ENCODE data around the gene GYPE.

DNA sequence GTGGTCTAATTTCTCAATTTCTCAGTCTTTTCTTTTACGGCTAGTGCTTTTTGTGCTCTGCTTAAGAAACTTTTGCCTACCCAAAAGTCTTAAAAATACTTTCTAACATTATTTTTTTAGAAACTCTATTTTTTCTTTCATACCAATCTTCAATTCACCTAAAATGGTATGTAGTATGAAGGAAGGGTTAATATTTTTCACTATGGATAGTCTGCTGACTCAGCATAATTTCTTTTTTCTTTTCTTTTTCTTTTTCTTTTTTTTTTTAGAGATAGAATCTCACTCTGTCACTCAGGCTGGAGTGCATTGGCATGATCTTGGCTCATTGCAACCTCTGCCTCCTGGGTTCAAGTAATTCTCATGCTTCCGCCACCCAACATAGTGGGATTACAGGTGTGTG lies 34.2 kb upstream of the GYPE start:
- TF ChIP-seq, protein P1, sequence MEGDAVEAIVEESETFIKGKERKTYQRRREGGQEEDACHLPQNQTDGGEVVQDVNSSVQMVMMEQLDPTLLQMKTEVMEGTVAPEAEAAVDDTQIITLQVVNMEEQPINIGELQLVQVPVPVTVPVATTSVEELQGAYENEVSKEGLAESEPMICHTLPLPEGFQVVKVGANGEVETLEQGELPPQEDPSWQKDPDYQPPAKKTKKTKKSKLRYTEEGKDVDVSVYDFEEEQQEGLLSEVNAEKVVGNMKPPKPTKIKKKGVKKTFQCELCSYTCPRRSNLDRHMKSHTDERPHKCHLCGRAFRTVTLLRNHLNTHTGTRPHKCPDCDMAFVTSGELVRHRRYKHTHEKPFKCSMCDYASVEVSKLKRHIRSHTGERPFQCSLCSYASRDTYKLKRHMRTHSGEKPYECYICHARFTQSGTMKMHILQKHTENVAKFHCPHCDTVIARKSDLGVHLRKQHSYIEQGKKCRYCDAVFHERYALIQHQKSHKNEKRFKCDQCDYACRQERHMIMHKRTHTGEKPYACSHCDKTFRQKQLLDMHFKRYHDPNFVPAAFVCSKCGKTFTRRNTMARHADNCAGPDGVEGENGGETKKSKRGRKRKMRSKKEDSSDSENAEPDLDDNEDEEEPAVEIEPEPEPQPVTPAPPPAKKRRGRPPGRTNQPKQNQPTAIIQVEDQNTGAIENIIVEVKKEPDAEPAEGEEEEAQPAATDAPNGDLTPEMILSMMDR (tag by site-specific recombination; IDR thresholded peaks at IDR 0.05), result no peak
- TF ChIP-seq ZNF157 (tag by site-specific recombination; IDR thresholded peaks at IDR 0.05) (no peak), KLF9 (tag by site-specific recombination; IDR thresholded peaks at IDR 0.05; ENCODE audit: low read depth) (no peak), ZNF521 (tag by site-specific recombination; IDR thresholded peaks at IDR 0.05) (no peak), GLIS2 (tag by site-specific recombination; IDR thresholded peaks at IDR 0.05) (no peak)
